HUES64 (cell line): ENCODE data around the gene NKG7.

ENCODE experiments used
- H3K27ac ChIP-seq: 2 replicates; pipeline ENCODE4 v1.7.0; 2013; ENCODE audit warnings: low read depth, low read length, inconsistent platforms
- H3K27me3 ChIP-seq: 2 replicates; pipeline ENCODE4 v1.6.1; 2013; ENCODE audit warnings: mild to moderate bottlenecking, low read length; ENCODE audit not compliant: insufficient read depth
- H3K36me3 ChIP-seq: 2 replicates; pipeline ENCODE4 v1.6.1; 2013; ENCODE audit warnings: mild to moderate bottlenecking, low read length; ENCODE audit not compliant: insufficient read depth
- H3K4me1 ChIP-seq: 2 replicates; pipeline ENCODE4 v1.6.1; 2013; ENCODE audit warnings: mild to moderate bottlenecking, low read length, moderate library complexity; ENCODE audit not compliant: insufficient read depth
- H3K4me3 ChIP-seq: 2 replicates; pipeline ENCODE4 v1.5.1; 2013; ENCODE audit warnings: mild to moderate bottlenecking, low read length, moderate library complexity
- H3K9ac ChIP-seq: 2 replicates; pipeline ENCODE4 v1.6.1; 2013; ENCODE audit warnings: mild to moderate bottlenecking, low read depth, low read length
- H3K9me3 ChIP-seq: 2 replicates; pipeline ENCODE4 v1.6.1; 2013; ENCODE audit warnings: low read depth, low read length; ENCODE audit not compliant: insufficient read depth
- WGBS: fragments of 150-250, 120-280 bp; methylation state at CpG from one replicate; pipeline ENCODE4 v1.1.7; 2013; ENCODE audit warnings: missing lambda C conversion rate; 5-methylcytosine and 5-hydroxymethylcytosine counted together

The NKG7 gene

GRCh38 chr19:51354742-51355148 lies 17.7 kb downstream of the NKG7 start:
- Histone ChIP-seq H3K36me3 (0 out of 2 replicates have a peak, but pooled peaks cover 8% of the 10 kb centered on the region), H3K4me1 (peaks cover 10% of the 10 kb centered on the region), H3K27ac (peak overlapping the region; percentile 56; the same call in 1 of the 2 replicates), H3K9ac (no peak overlapping the region), H3K4me3 (no peak overlapping the region), H3K27me3 (no peaks in the 10 kb centered on the region), H3K9me3 (no peaks in the 10 kb centered on the region)
- 9% methylated on average over 8 of the region's 8 CpGs for WGBS

- WGBS = 54% methylated on average over 12 of the region's 12 CpGs
- 0 out of 2 replicates have a peak, but pooled peaks cover 8% of the 10 kb centered on the region for H3K36me3 ChIP-seq
- no peaks in the 10 kb centered on the region for H3K9me3 ChIP-seq
- peak overlapping the region; percentile 56; the same call in 1 of the 2 replicates for H3K27ac ChIP-seq
- no peaks in the 10 kb centered on the region for H3K27me3 ChIP-seq
- peaks cover 10% of the 10 kb centered on the region for H3K4me1 ChIP-seq
- no peak overlapping the region for H3K4me3 ChIP-seq
- H3K9ac ChIP-seq = no peak overlapping the region
Observed at GRCh38 chr19:51354103-51354741, 18.2 kb downstream of the NKG7 start.

GRCh38 chr19:51352783-51353360 lies 19.6 kb downstream of the NKG7 start:
- WGBS = 94% methylated on average over 16 of the region's 16 CpGs
- Histone ChIP-seq H3K9me3 (no peaks in the 10 kb centered on the region), H3K36me3 (0 out of 2 replicates have a peak, but pooled peaks cover 8% of the 10 kb centered on the region), H3K27me3 (no peaks in the 10 kb centered on the region), H3K9ac (no peak overlapping the region), H3K4me3 (no peak overlapping the region), H3K4me1 (peaks cover 10% of the 10 kb centered on the region), H3K27ac (no peak overlapping the region)

GRCh38 chr19:51351266-51351990 lies 21.0 kb downstream of the NKG7 start:
- no peak overlapping the region for H3K9ac ChIP-seq
- H3K36me3 ChIP-seq = 0 out of 2 replicates have a peak, but pooled peaks cover 8% of the 10 kb centered on the region

GRCh38 chr19:51347209-51347928 lies 25.1 kb downstream of the NKG7 start:
- Histone ChIP-seq H3K4me1 (peaks cover 3% of the 10 kb centered on the region), H3K27ac (no peak overlapping the region), H3K9me3 (no peaks in the 10 kb centered on the region), H3K4me3 (no peak overlapping the region), H3K27me3 (no peaks in the 10 kb centered on the region; the same call in 1 of the 2 replicates), H3K36me3 (0 out of 2 replicates have a peak, but pooled peaks cover 8% of the 10 kb centered on the region), H3K9ac (no peak overlapping the region)
- 86% methylated on average over 10 of the region's 10 CpGs for WGBS

More at GRCh38 chr19:51351266-51351990, 21.0 kb downstream of the NKG7 start:
- Histone ChIP-seq H3K4me3 (no peak overlapping the region), H3K27ac (no peak overlapping the region), H3K4me1 (peaks cover 10% of the 10 kb centered on the region), H3K27me3 (no peaks in the 10 kb centered on the region), H3K9me3 (no peaks in the 10 kb centered on the region)
- WGBS = 93% methylated on average over 11 of the region's 11 CpGs

- WGBS = 87% methylated on average over 17 of the region's 17 CpGs
- Histone ChIP-seq H3K9me3 (no peaks in the 10 kb centered on the region), H3K9ac (no peak overlapping the region), H3K4me1 (peaks cover 8% of the 10 kb centered on the region), H3K36me3 (0 out of 2 replicates have a peak, but pooled peaks cover 8% of the 10 kb centered on the region), H3K27me3 (peaks cover 1% of the 10 kb centered on the region; the same call in 1 of the 2 replicates), H3K27ac (no peak overlapping the region), H3K4me3 (no peak overlapping the region)
Observed at GRCh38 chr19:51346742-51347141, 25.7 kb downstream of the NKG7 start.

- Histone ChIP-seq H3K27ac (no peak overlapping the region), H3K36me3 (0 out of 2 replicates have a peak, but pooled peaks cover 1% of the 10 kb centered on the region), H3K4me1 (peaks cover 8% of the 10 kb centered on the region), H3K9me3 (no peaks in the 10 kb centered on the region), H3K27me3 (peaks cover 17% of the 10 kb centered on the region), H3K9ac (no peak overlapping the region), H3K4me3 (no peak overlapping the region)
- WGBS = 94% methylated on average over 9 of the region's 9 CpGs
Observed at GRCh38 chr19:51345076-51345620, 27.3 kb downstream of the NKG7 start.

- peaks cover 18% of the 10 kb centered on the region for H3K27me3 ChIP-seq
- no peak overlapping the region for H3K4me3 ChIP-seq
- H3K27ac ChIP-seq = no peak overlapping the region
- no peaks in the 10 kb centered on the region for H3K9me3 ChIP-seq
- H3K9ac ChIP-seq = no peak overlapping the region
- no peaks in the 10 kb centered on the region for H3K36me3 ChIP-seq
- H3K4me1 ChIP-seq = peaks cover 12% of the 10 kb centered on the region
- WGBS = 59% methylated on average over 9 of the region's 9 CpGs
Observed at GRCh38 chr19:51342631-51343569, 29.6 kb downstream of the NKG7 start.

- no peak within 1 kb of the TSS for H3K27ac ChIP-seq
- no peak within 1 kb of the TSS for H3K9ac ChIP-seq
- H3K27me3 ChIP-seq = peaks cover 18% of the 10 kb centered on the region
- 59% methylated on average over 3 of the region's 3 CpGs for WGBS
- H3K36me3 ChIP-seq = no peaks in the 10 kb centered on the region
- H3K4me3 ChIP-seq = peak within 1 kb of the TSS; percentile 76; the same call in 1 of the 2 replicates
- H3K9me3 ChIP-seq = no peaks in the 10 kb centered on the region
- H3K4me1 ChIP-seq = peaks cover 12% of the 10 kb centered on the region
Observed at GRCh38 chr19:51341976-51342580, 30.4 kb downstream of the NKG7 start, which contains the start of gene VSIG10L. Gene VSIG10L, minus strand, starts transcription at chr19:51342139. Its CDS starts 15 bp downstream, at chr19:51342124.
